IPS-18c (cell line): Measurements from ENCODE around the gene EZR.
A peak's percentile ranks its signal among the peaks of the same experiment; 100 is the strongest.

Experiments
- H3K4me3 ChIP-seq: 2 replicates; pipeline ENCODE4 v1.7.0; 2013; ENCODE audit warnings: low read depth, mild to moderate bottlenecking, low read length, moderate library complexity; ENCODE audit not compliant: insufficient read depth
- H3K9me3 ChIP-seq: one replicate; pipeline ENCODE4 v1.6.1; 2013; ENCODE audit warnings: mild to moderate bottlenecking, low read length, moderate library complexity; ENCODE audit not compliant: control insufficient read depth, insufficient read depth

Gene EZR

DNA sequence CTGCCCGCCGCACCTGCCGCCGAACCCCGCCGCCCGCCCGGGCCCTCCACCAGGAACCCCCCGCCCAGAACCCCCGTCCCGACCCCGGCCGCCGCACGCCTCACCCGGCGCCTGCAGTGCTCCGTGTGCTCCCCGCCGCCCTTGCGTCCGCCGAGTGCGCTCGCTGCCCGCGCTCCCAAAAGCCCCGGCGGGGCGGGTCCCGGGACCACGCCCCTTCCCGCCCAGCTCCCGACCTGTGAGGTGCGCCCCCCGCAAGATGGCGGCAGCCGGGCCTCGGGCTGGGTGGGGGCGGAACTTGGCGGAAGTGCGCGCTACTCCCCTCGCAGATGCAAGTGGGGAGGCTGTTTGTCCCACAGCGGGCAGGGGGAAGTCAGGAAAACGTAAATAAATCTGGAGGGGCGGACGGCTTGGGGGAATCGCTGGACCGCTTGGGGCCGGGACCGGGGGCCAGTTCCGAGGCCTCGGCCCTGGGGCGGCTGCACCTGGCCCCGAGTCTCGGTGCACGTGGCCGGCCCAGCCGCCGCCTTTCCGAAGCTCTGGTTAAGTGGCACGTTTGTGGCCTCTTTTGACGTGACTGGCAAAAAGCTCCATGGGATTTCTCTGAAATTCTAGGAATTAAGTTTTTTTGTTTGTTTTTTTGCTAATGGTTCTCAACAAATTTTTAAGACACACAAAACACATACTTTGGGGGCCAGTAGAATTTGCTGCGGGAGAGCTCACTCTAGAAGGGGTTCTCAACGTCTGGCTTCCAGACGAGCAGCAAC lies at the start of gene EZR:
Gene EZR (minus strand): TSS at position 156 of the 764 bp plus-strand sequence. CDS start 1,275 bp downstream, outside the sequence.
- Histone ChIP-seq H3K9me3 (no peaks in the 10 kb centered on the region), H3K4me3 (peak within 1 kb of the TSS; percentile 56)

DNA sequence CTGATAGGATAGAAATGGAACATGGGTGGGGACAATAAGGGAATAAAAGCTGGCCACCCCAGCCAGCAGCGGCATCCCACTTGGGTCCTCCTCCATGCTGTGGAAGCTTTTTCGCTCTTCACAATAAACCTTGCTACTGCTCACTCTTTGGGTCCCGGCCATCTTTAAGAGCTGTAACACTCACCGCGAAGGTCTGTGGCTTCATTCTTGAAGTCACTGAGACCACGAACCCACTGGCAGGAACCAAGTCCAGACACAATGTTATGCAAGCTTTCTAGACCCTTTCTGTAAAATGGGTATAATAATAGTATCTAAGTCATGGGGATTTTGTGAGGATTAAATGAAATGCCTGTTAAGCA lies 48.9 kb upstream of the EZR start:
- H3K4me3 ChIP-seq, result no peak overlapping the region
- no peaks in the 10 kb centered on the region for H3K9me3 ChIP-seq

DNA sequence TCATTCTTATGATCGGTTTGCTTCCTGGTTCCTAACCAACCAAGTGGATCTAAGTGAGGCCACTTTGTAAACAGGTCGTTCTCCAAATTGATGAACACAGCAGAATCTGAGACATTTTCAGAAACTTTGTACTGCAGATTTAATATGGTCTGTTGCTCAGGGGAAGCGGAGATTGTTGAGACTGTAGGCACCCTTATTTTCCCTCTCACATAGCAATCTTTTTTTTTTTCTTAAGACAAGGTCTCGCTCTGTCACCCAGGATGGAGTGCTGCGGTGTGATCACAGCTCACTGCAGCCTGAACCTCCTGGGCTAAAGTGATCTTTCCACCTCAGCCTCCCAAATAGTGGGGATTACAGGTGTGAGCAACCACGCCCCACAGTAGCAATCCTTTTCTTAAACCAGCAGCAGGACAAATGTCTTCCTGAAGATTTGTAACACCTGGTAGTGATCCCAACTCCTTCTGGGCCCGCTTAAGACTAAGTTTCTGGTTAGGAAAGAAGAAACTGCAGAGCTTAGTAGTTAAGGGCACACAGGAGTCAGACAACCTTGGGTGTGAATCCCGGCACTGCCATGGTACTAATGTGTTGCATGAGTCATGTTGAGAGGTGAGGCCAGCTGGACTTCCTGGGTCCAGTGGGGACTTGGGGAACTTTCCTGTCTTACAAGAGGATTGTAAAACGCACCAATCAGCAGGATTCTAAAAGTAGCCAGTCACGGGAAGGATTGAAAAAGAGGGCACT lies 48.4 kb upstream of the EZR start:
- no peak overlapping the region for H3K4me3 ChIP-seq

DNA sequence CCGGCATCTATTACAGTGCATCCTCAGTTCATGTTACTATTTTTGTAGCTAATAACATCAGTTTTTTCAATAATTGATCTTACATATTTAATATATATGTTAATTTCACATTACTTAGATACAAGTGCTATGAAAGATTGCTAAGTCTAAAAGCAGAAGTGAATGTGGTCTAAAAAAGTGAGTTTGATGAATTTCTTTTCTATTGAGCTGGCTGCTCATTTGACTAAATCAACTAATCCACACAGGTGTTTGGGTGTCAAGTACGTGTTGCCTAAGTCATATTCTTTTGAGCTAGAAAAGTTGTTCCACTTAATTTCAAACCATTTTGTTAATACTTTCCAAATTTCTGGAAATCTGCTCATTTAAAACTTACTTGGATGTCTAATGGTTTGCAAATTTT lies 46.6 kb upstream of the EZR start:
- H3K4me3 ChIP-seq, result no peak overlapping the region
- no peaks in the 10 kb centered on the region for H3K9me3 ChIP-seq

More for the DNA sequence above, 48.4 kb upstream of the EZR start:
- H3K9me3 ChIP-seq, result no peaks in the 10 kb centered on the region

DNA sequence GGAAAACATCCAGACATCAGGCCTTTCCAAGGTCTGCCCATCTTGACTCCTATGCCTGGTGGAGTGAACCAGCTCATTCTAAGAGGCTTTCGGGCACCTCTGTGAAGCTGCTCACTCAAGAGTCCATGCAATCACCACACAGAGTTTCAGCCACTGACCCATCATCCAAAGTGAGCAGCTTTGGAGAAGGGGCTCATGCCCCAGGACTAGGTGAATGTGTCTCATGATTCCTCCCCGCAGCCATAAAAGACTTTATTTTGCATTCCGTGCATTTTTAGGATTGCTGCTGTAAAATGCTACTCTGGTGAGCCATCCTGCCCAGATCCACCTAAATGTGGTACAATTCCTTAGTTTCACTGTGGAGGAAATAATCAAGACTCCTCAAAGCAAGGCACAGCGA lies 44.5 kb upstream of the EZR start:
- Histone ChIP-seq H3K9me3 (peaks cover 3% of the 10 kb centered on the region), H3K4me3 (no peak overlapping the region)

DNA sequence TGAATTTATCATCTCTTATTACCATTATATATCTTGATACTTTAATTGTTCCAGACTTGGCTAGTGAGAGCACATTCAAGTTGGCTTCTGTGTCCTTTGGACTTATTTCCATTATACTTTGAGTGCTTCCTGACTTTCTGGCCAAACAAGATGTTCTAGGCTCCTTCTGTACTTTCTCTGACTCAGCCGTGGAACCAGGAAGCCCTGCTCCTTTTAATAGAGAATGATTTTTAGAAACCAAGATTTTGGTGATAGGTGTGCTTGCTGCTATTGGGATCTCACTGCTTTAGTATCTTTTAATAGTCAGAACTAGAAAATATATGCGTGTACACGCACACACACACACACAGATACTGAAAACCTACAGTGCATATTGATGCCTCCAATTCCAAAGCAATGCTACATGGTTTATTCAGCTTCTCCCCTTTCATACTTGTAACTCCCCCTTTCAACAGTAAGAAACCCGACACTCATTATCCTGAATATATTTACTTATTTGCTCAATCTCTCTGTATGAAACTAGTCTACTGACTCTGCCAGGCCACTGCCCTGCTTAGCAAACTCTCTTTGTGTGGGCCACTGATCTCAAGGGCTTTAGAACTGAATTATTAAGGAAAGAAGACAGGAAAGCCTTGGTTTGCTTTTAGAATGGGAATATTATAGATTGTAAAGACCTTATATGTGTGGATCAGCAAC lies 42.7 kb upstream of the EZR start:
- H3K4me3 ChIP-seq, result no peak overlapping the region
- H3K9me3 ChIP-seq, result peaks cover 3% of the 10 kb centered on the region

DNA sequence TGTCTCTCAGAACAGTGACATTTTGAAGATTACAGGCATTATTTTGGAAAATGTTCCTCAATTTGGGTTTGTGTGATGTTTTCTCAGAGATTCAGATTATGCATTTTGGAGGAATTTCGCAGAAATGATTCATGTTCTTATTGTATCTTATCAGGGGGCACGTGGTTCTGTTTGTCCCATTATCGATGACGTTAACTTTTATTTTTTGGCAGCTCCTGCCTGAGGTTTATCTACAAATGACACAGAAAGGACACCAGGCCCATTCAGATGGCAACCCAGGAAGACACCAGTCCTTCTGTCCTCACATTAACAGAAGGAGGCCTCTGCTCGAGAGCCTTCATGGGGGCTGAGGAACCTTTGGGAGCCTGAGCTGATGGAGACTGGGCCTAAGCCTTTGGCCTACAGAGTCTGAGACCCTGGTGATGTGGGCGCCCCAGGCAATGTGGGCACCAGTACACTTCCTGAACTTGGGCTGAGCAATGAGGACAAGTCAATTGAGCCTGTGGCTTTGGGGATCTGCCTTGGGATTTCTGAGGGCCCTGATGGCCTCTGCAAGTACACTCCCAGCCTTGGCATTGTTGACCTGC lies 41.2 kb upstream of the EZR start:
- H3K4me3 ChIP-seq, result no peak overlapping the region
- H3K9me3 ChIP-seq, result peaks cover 3% of the 10 kb centered on the region

DNA sequence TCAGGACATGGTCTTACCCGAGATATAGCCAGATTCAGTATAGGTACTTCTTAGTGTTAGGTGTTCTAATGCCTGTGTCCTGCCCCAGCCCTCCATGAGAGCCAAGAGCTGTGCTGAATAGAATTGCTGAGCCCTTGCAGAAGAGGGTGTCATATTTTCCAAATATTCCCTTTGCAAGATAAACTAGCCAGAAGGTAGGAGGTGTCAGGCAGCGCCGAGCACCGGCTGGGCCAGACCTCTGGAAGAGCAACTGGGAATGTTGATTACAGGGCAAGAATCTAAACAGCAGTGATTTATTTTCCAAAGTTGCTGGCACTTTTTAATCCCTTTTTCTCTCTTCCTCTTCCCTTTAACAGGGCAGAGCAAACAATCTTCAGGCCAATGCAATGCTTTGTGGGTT lies 37.1 kb upstream of the EZR start:
- peaks cover 3% of the 10 kb centered on the region for H3K9me3 ChIP-seq
- no peak overlapping the region for H3K4me3 ChIP-seq

DNA sequence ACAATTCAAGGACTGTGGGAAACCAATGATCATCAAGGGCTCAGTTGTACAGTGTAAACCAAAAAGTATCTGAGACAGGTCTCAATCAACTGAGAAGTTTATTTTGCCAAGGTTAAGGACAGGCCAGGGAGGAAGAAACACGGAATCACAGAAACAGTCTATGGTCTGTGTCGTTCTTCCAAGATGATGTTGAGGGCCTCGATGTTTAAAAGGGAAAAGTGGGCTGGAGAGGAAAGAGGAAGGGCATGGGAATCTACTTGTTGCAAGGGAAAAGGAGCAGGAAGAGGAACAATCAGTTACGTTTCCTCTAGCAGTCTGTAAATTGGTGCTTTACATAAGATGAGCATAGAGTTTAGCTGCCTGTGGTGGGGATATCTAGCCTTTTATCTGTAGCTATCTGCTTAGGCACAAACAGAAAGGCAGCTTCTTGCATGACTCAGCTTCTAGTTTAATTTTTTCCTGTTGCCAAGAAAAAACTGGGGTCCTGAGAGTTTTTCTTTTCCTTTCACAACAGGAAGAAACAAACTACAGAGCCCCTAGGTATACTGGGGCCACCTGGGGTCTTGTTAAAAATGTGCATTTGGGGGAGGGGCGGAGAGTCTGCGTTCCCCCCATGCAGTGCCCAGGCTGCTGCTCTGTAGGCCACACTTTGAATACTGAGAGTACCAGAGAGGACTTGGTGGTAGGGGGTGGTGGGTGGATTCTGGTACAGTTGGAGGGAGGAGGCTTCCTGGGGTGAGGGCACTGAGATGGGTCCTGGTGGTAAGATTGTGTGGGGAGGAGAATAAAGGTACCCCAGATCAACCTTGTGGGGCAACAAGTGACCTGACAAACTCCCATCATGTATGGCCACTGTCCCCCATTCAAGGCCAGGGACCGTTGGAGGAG lies 35.3 kb upstream of the EZR start:
- no peak overlapping the region for H3K4me3 ChIP-seq
- H3K9me3 ChIP-seq, result peaks cover 3% of the 10 kb centered on the region

DNA sequence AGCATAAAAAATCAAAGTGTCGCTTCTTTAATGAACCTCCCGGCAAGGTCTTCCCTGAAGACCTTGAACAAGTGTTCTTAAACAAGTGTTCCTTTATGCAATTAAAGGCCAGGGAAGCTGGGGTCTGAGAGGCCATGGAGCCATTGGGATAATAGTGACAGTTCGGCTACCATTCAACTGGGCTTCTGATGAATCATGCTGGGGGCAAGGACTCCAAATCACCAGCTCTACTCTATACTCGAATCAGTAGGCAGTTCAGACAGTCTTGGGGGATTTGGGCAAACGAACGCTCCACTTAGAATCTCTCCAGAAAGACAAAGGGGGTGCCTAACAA lies 34.7 kb upstream of the EZR start:
- no peak overlapping the region for H3K4me3 ChIP-seq
- peaks cover under 1% of the 10 kb centered on the region for H3K9me3 ChIP-seq

DNA sequence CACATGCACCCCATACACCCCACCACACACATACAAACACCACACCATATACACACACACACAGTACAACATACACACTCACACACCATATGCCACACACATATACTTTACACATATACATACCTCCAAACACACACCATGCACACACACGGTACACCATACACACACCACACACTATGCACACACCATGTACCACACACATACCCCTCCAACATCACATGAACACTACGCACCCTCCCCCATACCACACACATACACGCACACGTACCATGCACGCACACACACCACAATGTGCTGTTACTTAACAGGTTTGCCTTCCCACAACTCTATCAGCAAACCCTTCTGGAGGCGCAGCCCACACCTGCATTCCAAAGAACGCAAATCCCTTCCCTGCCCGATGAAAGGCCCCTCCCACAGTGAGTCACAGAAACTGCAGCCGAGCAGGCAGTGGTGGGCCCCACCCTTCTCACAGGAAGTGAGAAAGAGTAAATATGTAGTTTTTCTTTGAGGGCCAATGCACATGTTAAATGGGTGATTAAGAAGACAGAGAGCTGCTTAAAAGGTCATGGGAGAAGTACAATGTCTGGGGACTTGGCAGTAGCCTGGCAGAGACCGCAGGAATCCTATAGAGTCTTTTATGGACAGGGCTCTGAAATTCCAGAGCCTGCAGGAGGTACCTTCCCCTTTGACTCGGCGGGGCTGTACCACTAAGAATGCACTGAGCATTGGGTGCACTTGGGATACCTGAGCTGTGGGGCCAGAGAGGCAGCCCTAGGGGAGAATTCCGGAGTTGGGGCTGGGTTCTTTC lies 34.1 kb upstream of the EZR start:
- H3K4me3 ChIP-seq, result peak overlapping the region; percentile 10; the same call in 1 of the 2 replicates

DNA sequence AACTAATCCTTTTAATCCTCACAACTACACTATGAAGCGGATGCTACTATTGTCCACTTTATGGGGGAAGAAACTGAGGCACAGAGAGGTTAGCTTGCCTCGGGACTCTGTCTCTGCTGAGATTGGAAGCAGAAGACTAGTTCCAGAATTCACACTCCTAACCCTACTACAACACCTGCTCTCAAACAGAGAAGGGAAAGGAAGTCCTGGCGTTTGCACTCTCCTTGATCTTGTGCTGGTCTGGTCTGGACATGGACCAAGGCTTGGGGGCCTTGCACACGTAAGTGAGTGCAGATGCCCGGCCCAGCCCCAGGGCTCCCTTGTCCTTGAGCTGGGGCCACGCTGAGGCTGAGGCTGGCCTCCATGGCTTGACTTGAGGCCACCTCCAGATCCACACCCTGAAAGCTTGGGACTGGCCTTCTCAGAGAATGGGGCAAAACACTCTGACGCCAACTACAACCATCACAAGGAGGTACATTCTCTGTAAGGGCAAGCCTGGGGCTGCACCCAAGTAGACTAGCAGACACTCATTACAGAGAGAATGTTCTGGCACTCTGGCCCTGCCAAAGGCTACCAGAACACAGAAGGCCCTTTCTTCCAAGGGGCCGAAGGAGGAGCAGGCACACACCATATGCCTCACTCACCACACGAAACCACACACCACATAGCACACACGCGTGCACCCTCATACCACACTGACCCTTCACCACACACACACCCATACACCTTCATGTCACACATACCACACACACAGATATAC lies 33.3 kb upstream of the EZR start:
- Histone ChIP-seq H3K9me3 (no peaks in the 10 kb centered on the region), H3K4me3 (0 out of 2 replicates have a peak overlapping the region, but pooled peaks have one; percentile 10)

More for the DNA sequence above, 34.1 kb upstream of the EZR start:
- H3K9me3 ChIP-seq, result no peaks in the 10 kb centered on the region

DNA sequence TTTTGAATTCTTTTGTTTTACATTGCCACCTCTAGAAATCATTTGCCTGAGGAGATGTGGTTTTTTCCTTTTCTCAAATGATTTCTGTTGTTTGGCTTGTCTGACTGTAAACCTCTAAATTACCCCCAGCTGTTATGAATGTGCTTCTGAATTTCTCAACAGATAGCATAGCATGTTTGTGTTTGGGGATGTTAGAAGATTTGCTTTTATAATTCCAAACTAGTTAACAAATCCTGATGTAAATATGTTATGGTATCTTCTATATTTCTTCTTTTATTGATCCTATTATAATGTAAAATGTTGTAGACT lies 31.6 kb upstream of the EZR start:
- Histone ChIP-seq H3K4me3 (no peak overlapping the region), H3K9me3 (no peaks in the 10 kb centered on the region)

DNA sequence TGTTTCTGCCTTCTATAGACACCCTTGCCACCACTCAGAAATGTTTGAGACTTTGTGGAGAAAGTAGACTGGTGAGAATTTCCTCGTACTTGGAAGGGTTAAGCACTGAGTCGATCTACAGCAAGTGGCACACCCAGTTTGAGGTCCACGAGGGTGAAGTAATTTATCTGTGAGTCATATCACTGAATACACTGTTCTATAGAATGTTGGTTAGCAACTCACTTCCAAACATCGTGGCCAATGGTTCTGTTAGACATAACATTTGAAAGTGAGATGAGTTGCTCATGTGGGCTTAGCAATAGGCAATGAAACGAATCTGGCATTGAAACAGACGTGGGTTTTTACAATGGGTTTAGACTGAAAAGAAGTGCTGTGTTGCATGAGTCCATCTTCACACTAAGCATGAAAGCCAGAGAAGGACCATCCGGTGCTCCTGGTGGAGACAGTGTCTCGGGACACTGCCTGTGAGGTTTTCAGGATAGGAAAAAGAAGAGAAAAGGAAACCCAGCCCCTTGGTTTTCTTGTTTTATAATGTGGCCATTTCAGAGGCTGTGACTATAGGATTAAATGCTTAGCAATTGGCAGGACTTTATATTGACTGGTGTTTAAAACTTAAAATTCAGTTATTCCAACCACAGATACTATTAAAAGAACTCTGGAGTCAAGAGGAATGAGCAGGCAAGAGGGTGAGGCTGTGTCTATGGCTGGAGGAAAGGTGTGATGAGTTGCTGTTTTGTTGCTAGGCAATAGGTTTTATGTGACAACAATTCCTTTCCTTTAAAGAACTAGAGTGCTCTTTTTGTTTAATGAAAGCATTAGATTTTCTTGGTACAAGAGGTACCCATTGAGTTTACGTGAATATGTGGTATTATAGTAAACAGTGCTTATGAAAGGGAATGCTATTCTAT lies 31.0 kb upstream of the EZR start:
- H3K4me3 ChIP-seq, result no peak overlapping the region
- H3K9me3 ChIP-seq, result no peaks in the 10 kb centered on the region

DNA sequence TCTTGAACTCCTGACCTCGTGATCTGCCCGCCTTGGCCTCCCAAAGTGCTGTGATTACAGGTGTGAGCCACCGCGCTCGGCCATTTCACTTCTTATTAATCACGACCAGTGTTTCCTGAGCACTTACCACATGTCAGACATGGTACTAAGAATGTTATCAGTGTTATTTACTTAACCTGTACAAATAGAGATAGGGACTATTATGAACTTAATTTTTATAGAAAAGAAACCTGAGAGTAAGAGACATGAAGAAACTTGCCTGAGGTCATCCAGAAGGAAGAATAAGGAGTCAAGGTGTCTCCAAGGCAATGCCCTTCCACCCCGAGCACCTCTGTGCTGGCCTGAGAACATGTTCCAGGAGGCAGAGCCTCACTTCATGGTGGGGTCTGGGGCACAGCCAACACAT lies 29.3 kb upstream of the EZR start:
- H3K4me3 ChIP-seq, result no peak overlapping the region
- no peaks in the 10 kb centered on the region for H3K9me3 ChIP-seq
